ENCODE measurements around the gene FBLN2.

FBLN2 gene

DNA sequence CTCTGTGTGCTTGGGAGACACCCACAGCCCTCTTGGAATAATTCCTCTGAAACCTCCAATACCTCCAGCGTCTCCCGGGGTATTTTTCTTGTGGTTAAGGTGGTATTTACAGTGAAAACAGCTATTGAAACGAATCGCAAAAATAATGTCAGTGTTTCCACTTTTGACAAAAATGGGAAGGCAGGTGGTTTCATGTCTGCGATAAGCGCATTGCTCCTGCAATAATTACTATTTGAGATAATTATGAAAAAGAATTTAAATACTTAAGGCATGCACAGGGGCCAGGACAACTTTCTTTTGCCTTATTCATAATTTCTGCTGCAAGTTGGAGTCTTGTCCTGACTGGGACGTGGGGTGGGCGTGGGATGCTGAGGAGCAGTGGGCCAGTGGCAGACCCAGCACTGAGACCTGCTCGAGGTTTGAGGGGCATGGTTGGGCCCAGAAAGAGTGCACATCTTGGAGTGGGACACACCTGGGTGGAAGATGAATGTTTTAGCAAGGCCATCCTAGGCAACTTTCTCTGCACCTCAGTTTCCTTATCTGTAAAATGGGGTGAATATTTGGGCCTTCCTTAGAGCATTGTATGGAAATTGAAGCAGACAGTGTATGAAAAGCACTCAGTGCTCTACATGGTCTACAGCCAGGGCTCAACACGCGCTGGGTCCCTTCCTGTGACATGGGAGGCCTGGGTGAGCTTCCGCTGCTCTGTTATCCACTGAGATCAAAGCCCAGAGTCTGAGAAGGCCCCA, 110.5 kb downstream of the FBLN2 start:
- no peak for DNase-seq
- TF ChIP-seq EZH2 (IDR thresholded peaks at IDR 0.05; ENCODE audit: borderline replicate concordance, low read depth, low read length, severe bottlenecking) = no peak
- TF ChIP-seq, protein P1, sequence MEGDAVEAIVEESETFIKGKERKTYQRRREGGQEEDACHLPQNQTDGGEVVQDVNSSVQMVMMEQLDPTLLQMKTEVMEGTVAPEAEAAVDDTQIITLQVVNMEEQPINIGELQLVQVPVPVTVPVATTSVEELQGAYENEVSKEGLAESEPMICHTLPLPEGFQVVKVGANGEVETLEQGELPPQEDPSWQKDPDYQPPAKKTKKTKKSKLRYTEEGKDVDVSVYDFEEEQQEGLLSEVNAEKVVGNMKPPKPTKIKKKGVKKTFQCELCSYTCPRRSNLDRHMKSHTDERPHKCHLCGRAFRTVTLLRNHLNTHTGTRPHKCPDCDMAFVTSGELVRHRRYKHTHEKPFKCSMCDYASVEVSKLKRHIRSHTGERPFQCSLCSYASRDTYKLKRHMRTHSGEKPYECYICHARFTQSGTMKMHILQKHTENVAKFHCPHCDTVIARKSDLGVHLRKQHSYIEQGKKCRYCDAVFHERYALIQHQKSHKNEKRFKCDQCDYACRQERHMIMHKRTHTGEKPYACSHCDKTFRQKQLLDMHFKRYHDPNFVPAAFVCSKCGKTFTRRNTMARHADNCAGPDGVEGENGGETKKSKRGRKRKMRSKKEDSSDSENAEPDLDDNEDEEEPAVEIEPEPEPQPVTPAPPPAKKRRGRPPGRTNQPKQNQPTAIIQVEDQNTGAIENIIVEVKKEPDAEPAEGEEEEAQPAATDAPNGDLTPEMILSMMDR (IDR thresholded peaks at IDR 0.05; ENCODE audit: borderline replicate concordance, extremely low read depth, low read length, poor library complexity, severe bottlenecking) = no peak
- Histone ChIP-seq H3K36me3 (ENCODE audit: insufficient read depth, low read length) (no peaks in the 10 kb centered on the region), H3K27me3 (ENCODE audit: insufficient read depth, low read length, poor library complexity) (no peaks in the 10 kb centered on the region), H2AFZ (ENCODE audit: low read depth, low read length) (no peak overlapping the region), H3K4me1 (ENCODE audit: insufficient read depth, low read length) (peaks cover 6% of the 10 kb centered on the region), H3K9me3 (ENCODE audit: insufficient read depth, low read length, severe bottlenecking) (no peaks in the 10 kb centered on the region), H3K27ac (ENCODE audit: low read length) (no peak overlapping the region), H3K4me2 (ENCODE audit: insufficient read depth, low read length) (no peak overlapping the region), H4K20me1 (ENCODE audit: insufficient read depth, low read length) (no peaks in the 10 kb centered on the region), H3K79me2 (ENCODE audit: insufficient read depth, low read length) (no peaks in the 10 kb centered on the region), H3K9ac (ENCODE audit: low read depth, low read length) (no peak overlapping the region), H3K4me3 (ENCODE audit: low read depth in 1 of 2, low read length in 2 of 2) (no peak overlapping the region)
- no peak for ATAC-seq (ENCODE audit: insufficient read depth, low read depth)

DNA sequence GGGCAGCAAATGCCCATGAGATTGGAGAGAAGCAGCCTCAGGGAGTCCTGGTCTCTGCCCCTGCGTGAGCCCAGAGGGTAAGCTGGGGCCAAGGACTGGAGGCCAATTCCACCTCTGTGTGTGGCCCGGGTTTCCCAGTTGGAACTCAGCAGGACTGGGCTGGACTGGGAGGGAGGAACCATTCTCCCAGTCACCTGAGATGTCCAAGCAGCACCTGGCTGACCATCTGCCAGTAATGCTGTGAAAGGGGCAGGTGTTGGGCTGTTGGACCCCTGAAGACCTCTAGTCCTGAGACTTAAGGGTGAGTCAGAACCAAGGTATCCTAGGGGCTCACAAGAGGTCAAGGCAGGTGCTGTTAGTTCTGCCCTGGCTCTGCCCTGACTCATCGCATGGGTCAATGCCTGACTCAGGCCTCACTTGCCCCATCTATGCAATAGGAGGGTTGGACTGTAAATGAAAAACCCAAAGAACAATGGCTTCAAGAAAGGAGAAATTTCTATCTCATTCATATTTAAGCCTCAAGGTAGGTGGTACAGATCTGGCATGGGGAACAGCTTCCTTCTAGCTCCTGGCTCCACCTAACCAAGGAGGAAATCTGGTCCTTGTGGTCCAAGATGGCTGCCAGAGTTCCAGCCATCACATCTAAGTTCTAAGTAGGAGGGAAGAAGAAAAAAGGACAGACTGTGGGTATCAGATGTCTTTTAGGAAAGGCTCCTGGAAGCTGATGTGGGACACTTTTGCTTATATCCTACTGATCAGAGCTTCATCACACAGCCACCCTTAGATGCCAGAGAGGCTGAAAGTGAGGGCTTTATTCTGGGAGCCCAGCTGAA, 111.3 kb downstream of the FBLN2 start:
- H3K9ac ChIP-seq (ENCODE audit: low read depth, low read length) = no peak overlapping the region
- no peak overlapping the region for H2AFZ ChIP-seq (ENCODE audit: low read depth, low read length)
- H3K4me2 ChIP-seq (ENCODE audit: insufficient read depth, low read length) = no peak overlapping the region
- no peaks in the 10 kb centered on the region for H3K9me3 ChIP-seq (ENCODE audit: insufficient read depth, low read length, severe bottlenecking)
- TF ChIP-seq, protein P1 (IDR thresholded peaks at IDR 0.05; ENCODE audit: borderline replicate concordance, extremely low read depth, low read length, poor library complexity, severe bottlenecking) = no peak
- TF ChIP-seq EZH2 (IDR thresholded peaks at IDR 0.05; ENCODE audit: borderline replicate concordance, low read depth, low read length, severe bottlenecking) = no peak
- H3K4me3 ChIP-seq (ENCODE audit: low read depth in 1 of 2, low read length in 2 of 2) = no peak overlapping the region
- no peak overlapping the region for H3K27ac ChIP-seq (ENCODE audit: low read length)
- no peak for ATAC-seq (ENCODE audit: insufficient read depth, low read depth)
- no peaks in the 10 kb centered on the region for H3K36me3 ChIP-seq (ENCODE audit: insufficient read depth, low read length)
- H4K20me1 ChIP-seq (ENCODE audit: insufficient read depth, low read length) = no peaks in the 10 kb centered on the region
- H3K27me3 ChIP-seq (ENCODE audit: insufficient read depth, low read length, poor library complexity) = no peaks in the 10 kb centered on the region
- no peaks in the 10 kb centered on the region for H3K79me2 ChIP-seq (ENCODE audit: insufficient read depth, low read length)
- DNase-seq = no peak
- H3K4me1 ChIP-seq (ENCODE audit: insufficient read depth, low read length) = no peaks in the 10 kb centered on the region

DNA sequence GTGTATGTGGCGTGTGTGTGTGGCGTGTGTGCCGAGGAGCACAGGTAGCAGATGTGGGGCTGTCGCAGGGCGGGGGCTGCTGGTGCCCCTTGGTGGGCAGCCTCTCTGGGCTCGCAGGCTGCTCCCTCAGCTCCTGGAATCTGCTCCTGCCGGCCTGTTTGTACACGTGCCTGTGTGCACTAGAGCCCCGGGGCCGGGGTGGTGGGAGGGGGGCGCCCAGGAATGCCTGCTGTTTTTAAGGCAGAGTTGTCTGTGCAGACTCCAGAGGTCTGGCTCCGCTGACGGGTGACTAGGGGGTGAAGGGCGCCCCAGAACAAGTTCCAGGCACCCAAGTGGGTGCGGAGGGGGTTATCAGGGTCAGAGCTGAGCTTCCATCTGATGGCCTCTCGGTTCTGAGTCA, 112.2 kb downstream of the FBLN2 start:
- no peaks in the 10 kb centered on the region for H3K79me2 ChIP-seq (ENCODE audit: insufficient read depth, low read length)
- no peaks in the 10 kb centered on the region for H3K4me1 ChIP-seq (ENCODE audit: insufficient read depth, low read length)
- H4K20me1 ChIP-seq (ENCODE audit: insufficient read depth, low read length) = no peaks in the 10 kb centered on the region
- H2AFZ ChIP-seq (ENCODE audit: low read depth, low read length) = no peak overlapping the region
- ATAC-seq (ENCODE audit: insufficient read depth, low read depth) (no peak), DNase-seq (no peak)
- H3K27me3 ChIP-seq (ENCODE audit: insufficient read depth, low read length, poor library complexity) = no peaks in the 10 kb centered on the region
- H3K4me3 ChIP-seq (ENCODE audit: low read depth in 1 of 2, low read length in 2 of 2) = no peak overlapping the region
- no peak for TF ChIP-seq EZH2 (IDR thresholded peaks at IDR 0.05; ENCODE audit: borderline replicate concordance, low read depth, low read length, severe bottlenecking)
- TF ChIP-seq, protein P1 (IDR thresholded peaks at IDR 0.05; ENCODE audit: borderline replicate concordance, extremely low read depth, low read length, poor library complexity, severe bottlenecking) = no peak
- H3K36me3 ChIP-seq (ENCODE audit: insufficient read depth, low read length) = no peaks in the 10 kb centered on the region
- no peak overlapping the region for H3K27ac ChIP-seq (ENCODE audit: low read length)
- no peak overlapping the region for H3K9ac ChIP-seq (ENCODE audit: low read depth, low read length)
- H3K9me3 ChIP-seq (ENCODE audit: insufficient read depth, low read length, severe bottlenecking) = no peaks in the 10 kb centered on the region
- H3K4me2 ChIP-seq (ENCODE audit: insufficient read depth, low read length) = no peak overlapping the region
